Astrocyte (in vitro differentiated cells and primary cell): ENCODE data around the gene FOLR2. TPM values are rescaled to one million over a fixed set of nuclear protein-coding genes. Genes with fewer than 3 reads are reported as not detected.

Experiments used
- DNase-seq: peaks from one replicate; pipeline ENCODE4 v3.0.0-alpha.2; 2010; ENCODE audit warnings: low read depth
- FAIRE-seq: peaks from 2 replicates; lab custom pipeline; 2011; peaks lifted over from hg19 to GRCh38; lab: Jason Lieb, UNC
- H2AFZ ChIP-seq: 2 replicates; pipeline ENCODE4 v1.6.0; 2012; ENCODE audit warnings: low read depth, low read length, inconsistent platforms
- H3K27ac ChIP-seq: 2 replicates; pipeline ENCODE4 v1.5.1; 2011; ENCODE audit warnings: low read depth, low read length, inconsistent platforms
- H3K27me3 ChIP-seq: 2 replicates; pipeline ENCODE4 v1.6.0; 2011; ENCODE audit warnings: low read length, inconsistent platforms; ENCODE audit not compliant: insufficient read depth
- H3K36me3 ChIP-seq: 2 replicates; pipeline ENCODE4 v1.5.1; 2011; ENCODE audit warnings: low read length, inconsistent platforms; ENCODE audit not compliant: insufficient read depth
- H3K4me1 ChIP-seq: 2 replicates; pipeline ENCODE4 v1.5.1; 2011; ENCODE audit warnings: low read length, inconsistent platforms; ENCODE audit not compliant: insufficient read depth
- H3K4me2 ChIP-seq: 2 replicates; pipeline ENCODE4 v1.6.0; 2012; ENCODE audit warnings: low read length, inconsistent platforms
- H3K4me3 ChIP-seq: 2 replicates; pipeline ENCODE4 v1.5.1; 2011; ENCODE audit warnings: low read depth, mild to moderate bottlenecking, low read length, inconsistent platforms; ENCODE audit not compliant: insufficient read depth
- H3K79me2 ChIP-seq: 2 replicates; pipeline ENCODE4 v1.6.0; 2012; ENCODE audit warnings: mild to moderate bottlenecking, low read length, inconsistent platforms; ENCODE audit not compliant: insufficient read depth
- H3K9ac ChIP-seq: 2 replicates; pipeline ENCODE4 v1.6.0; 2012; ENCODE audit warnings: mild to moderate bottlenecking, low read length, inconsistent platforms
- H3K9me3 ChIP-seq: 2 replicates; pipeline ENCODE4 v1.5.1; 2012; ENCODE audit warnings: low read depth, mild to moderate bottlenecking, low read length, inconsistent platforms; ENCODE audit not compliant: insufficient read depth
- H4K20me1 ChIP-seq: 2 replicates; pipeline ENCODE4 v1.6.0; 2012; ENCODE audit warnings: low read length, inconsistent platforms; ENCODE audit not compliant: insufficient read depth
- H3K27ac Mint-ChIP-seq: one replicate; pipeline ENCODE4 v1.8.0; 2021; ENCODE audit warnings: mild to moderate bottlenecking, mixed read lengths; ENCODE audit not compliant: unreplicated experiment
- H3K27me3 Mint-ChIP-seq: one replicate; pipeline ENCODE4 v1.8.0; 2021; ENCODE audit warnings: low read depth, mixed read lengths; ENCODE audit not compliant: unreplicated experiment
- H3K36me3 Mint-ChIP-seq: one replicate; pipeline ENCODE4 v1.8.0; 2021; ENCODE audit warnings: low read depth, mixed read lengths; ENCODE audit not compliant: unreplicated experiment
- H3K4me1 Mint-ChIP-seq: one replicate; pipeline ENCODE4 v1.8.0; 2021; ENCODE audit warnings: low read depth, mixed read lengths; ENCODE audit not compliant: unreplicated experiment
- H3K4me3 Mint-ChIP-seq: one replicate; pipeline ENCODE4 v1.8.0; 2021; ENCODE audit warnings: mild to moderate bottlenecking, moderate library complexity, mixed read lengths; ENCODE audit not compliant: unreplicated experiment
- H3K9me3 Mint-ChIP-seq: one replicate; pipeline ENCODE4 v1.8.0; 2021; ENCODE audit warnings: mild to moderate bottlenecking, mixed read lengths; ENCODE audit not compliant: unreplicated experiment
- CTCF ChIP-seq: IDR thresholded peaks from 2 replicates; pipeline ENCODE4 v1.5.1; 2011; ENCODE audit warnings: low read depth, mild to moderate bottlenecking, inconsistent platforms, low read length, moderate library complexity; ENCODE audit not compliant: insufficient read depth
- EZH2 ChIP-seq: IDR thresholded peaks from 2 replicates; pipeline ENCODE4 v1.6.1; 2012; ENCODE audit warnings: mild to moderate bottlenecking, low read length, inconsistent platforms; ENCODE audit not compliant: insufficient read depth
- total RNA-seq: library from RNA; stranded (reverse); gene quantifications from 2 replicates; pipeline ENCODE4 v1.2.1, GENCODE V29; 2021

The FOLR2 gene
- total RNA-seq, 1 donor from 2014 or later: not detected

- no peak overlapping the region for H3K4me2 ChIP-seq
- no peaks in the 10 kb centered on the region for H3K36me3 Mint-ChIP-seq
- no peaks in the 10 kb centered on the region for H3K79me2 ChIP-seq
- no peaks in the 10 kb centered on the region for H3K4me1 Mint-ChIP-seq
- no peak overlapping the region for H3K4me3 Mint-ChIP-seq
- no peaks in the 10 kb centered on the region for H4K20me1 ChIP-seq
- no peak overlapping the region for H3K9ac ChIP-seq
- no peaks in the 10 kb centered on the region for H3K9me3 ChIP-seq
- H3K4me1 ChIP-seq: no peaks in the 10 kb centered on the region
- no peak for TF ChIP-seq EZH2
- H3K27me3 Mint-ChIP-seq: peaks cover 15% of the 10 kb centered on the region
- DNase-seq (no peak), FAIRE-seq (no peak)
- H3K27ac Mint-ChIP-seq: no peak overlapping the region
- H3K9me3 Mint-ChIP-seq: peaks cover 7% of the 10 kb centered on the region
- H3K36me3 ChIP-seq: no peaks in the 10 kb centered on the region
- H3K27me3 ChIP-seq: no peaks in the 10 kb centered on the region
- H3K4me3 ChIP-seq: no peak overlapping the region
- no peak overlapping the region for H3K27ac ChIP-seq
- no peak overlapping the region for H2AFZ ChIP-seq
Measured at GRCh38 chr11:72173291-72173690, 43.3 kb upstream of the FOLR2 start.

GRCh38 chr11:72174302-72175070 is 42.1 kb upstream of the FOLR2 start:
- no peak overlapping the region for H3K27ac Mint-ChIP-seq

GRCh38 chr11:72177656-72178055 is 38.9 kb upstream of the FOLR2 start:
- Histone ChIP-seq H2AFZ (no peak overlapping the region), H3K4me2 (no peak overlapping the region), H4K20me1 (no peaks in the 10 kb centered on the region), H3K79me2 (no peaks in the 10 kb centered on the region), H3K4me3 (no peak overlapping the region), H3K27me3 (peaks cover 7% of the 10 kb centered on the region), H3K4me1 (no peaks in the 10 kb centered on the region), H3K9ac (no peak overlapping the region), H3K27ac (no peak overlapping the region), H3K9me3 (no peaks in the 10 kb centered on the region), H3K36me3 (no peaks in the 10 kb centered on the region)
- no peaks in the 10 kb centered on the region for H3K9me3 Mint-ChIP-seq
- no peak for TF ChIP-seq CTCF
- TF ChIP-seq EZH2: no peak
- DNase-seq (no peak), FAIRE-seq (no peak)
- peaks cover 17% of the 10 kb centered on the region for H3K27me3 Mint-ChIP-seq
- H3K27ac Mint-ChIP-seq: no peak overlapping the region
- H3K4me1 Mint-ChIP-seq: peaks cover 4% of the 10 kb centered on the region
- no peaks in the 10 kb centered on the region for H3K36me3 Mint-ChIP-seq
- H3K4me3 Mint-ChIP-seq: no peak overlapping the region

More at GRCh38 chr11:72174302-72175070, 42.1 kb upstream of the FOLR2 start:
- no peak overlapping the region for H3K27ac ChIP-seq
- no peak for FAIRE-seq
- H3K27me3 ChIP-seq: no peaks in the 10 kb centered on the region
- H3K9me3 Mint-ChIP-seq: peaks cover 7% of the 10 kb centered on the region
- H3K9me3 ChIP-seq: no peaks in the 10 kb centered on the region
- H3K27me3 Mint-ChIP-seq: peaks cover 15% of the 10 kb centered on the region
- no peaks in the 10 kb centered on the region for H3K36me3 ChIP-seq
- H3K4me3 ChIP-seq: no peak overlapping the region
- no peak overlapping the region for H3K4me2 ChIP-seq
- DNase-seq: no peak
- no peaks in the 10 kb centered on the region for H4K20me1 ChIP-seq
- H3K4me1 Mint-ChIP-seq: no peaks in the 10 kb centered on the region
- no peak overlapping the region for H3K4me3 Mint-ChIP-seq
- no peaks in the 10 kb centered on the region for H3K4me1 ChIP-seq
- H3K79me2 ChIP-seq: no peaks in the 10 kb centered on the region
- TF ChIP-seq EZH2 (no peak), CTCF (no peak)
- H3K9ac ChIP-seq: no peak overlapping the region
- H2AFZ ChIP-seq: no peak overlapping the region
- no peaks in the 10 kb centered on the region for H3K36me3 Mint-ChIP-seq
